Measurements from ENCODE around the gene ACAT1. TPM values are rescaled to one million over a fixed set of nuclear protein-coding genes. Genes with fewer than 3 reads are reported as not detected.
"Not testable (repeated sequence)": the region's sequence is repeated elsewhere in the genome, so short reads cannot be mapped to it uniquely, and the experiment has no call there.

ACAT1 gene
- total RNA-seq, 1 experiment from 2014 or later, result 134 TPM

DNA sequence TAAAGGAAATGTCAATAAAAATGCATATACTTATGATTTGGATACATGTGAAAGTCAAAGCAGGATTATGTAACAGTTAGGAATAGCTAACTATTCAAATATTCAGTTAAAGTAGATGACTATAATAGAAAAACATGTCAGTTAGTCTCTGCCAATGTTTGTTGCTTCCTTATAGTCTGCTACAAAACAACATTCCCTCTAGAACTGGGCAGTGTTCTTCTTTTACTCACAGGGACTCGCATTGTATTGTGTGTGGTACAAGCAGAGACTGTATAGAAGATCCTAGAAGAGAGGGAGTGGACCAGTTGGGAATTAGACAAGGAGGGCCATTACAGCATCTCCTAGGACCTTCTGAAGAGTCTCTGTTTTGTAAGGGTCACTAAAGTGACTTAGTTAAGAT is 10.6 kb downstream of the ACAT1 start:
- POLR2A ChIA-PET, result no interaction called here

DNA sequence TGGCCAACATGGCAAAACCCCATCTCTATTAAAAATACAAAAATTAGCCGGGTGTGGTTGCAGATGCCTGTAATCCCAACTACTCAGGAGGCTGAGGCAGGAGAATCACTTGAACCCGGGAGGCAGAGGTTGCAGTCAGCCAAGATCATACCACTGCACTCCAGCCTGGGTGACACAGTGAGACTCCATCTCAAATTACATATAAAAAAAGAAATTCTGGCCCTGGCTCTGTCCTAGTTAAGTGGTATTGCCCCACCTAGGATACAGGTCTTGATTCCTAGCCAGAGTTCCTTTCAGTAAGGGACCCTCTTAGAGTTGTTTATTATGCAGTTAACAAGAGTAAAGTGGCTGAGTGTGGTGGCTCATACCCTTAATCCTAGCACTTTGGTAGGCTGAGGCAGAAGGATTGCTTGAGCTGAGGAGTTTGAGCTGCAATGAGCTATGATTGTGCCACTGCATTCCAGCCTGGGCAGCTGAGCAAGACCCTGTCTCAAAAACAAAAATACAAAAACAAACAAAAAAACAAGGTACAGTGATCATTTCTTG is 11.7 kb downstream of the ACAT1 start:
- H3K27me3 ChIP-seq (replicated peaks; ENCODE audit: control insufficient read depth, insufficient read depth, low read length); H3K27me3 Mint-ChIP-seq (ENCODE audit: insufficient read depth, unreplicated experiment); H3K9me3 ChIP-seq; H3K4me3 Mint-ChIP-seq (ENCODE audit: unreplicated experiment); intact Hi-C loops (cut with micrococcal nuclease; ENCODE audit: unreplicated experiment); DNase-seq; H3K4me1 Mint-ChIP-seq (ENCODE audit: low read depth, unreplicated experiment); H3K36me3 ChIP-seq (ENCODE audit: control insufficient read depth, insufficient read depth, low read length); H3K4me3 ChIP-seq (ENCODE audit: low read depth, low read length); BruUV-seq (replicated peaks); H3K27ac Mint-ChIP-seq (ENCODE audit: unreplicated experiment); H3K9me3 Mint-ChIP-seq (ENCODE audit: unreplicated experiment); H3K4me1 ChIP-seq; POLR2A ChIA-PET: not testable (repeated sequence)
- H3K36me3 Mint-ChIP-seq (ENCODE audit: insufficient read depth, unreplicated experiment), result peaks cover 33% of the 10 kb centered on the region
- CTCF ChIA-PET, result interaction anchor here (0.6 kb wide), 1 partner anchor 133 kb away, joined by 4 read pairs; no protein-coding TSS in a partner anchor

More for the DNA sequence above, 10.6 kb downstream of the ACAT1 start:
- Mint-ChIP-seq H3K9me3 (ENCODE audit: unreplicated experiment) (no peaks in the 10 kb centered on the region), H3K4me3 (ENCODE audit: unreplicated experiment) (no peak overlapping the region), H3K4me1 (ENCODE audit: low read depth, unreplicated experiment) (no peaks in the 10 kb centered on the region), H3K36me3 (ENCODE audit: insufficient read depth, unreplicated experiment) (peaks cover 36% of the 10 kb centered on the region), H3K27ac (ENCODE audit: unreplicated experiment) (no peak overlapping the region), H3K27me3 (ENCODE audit: insufficient read depth, unreplicated experiment) (no peaks in the 10 kb centered on the region)
- H3K27me3 ChIP-seq (replicated peaks; ENCODE audit: control insufficient read depth, insufficient read depth, low read length), result no peaks in the 10 kb centered on the region
- no peaks in the 10 kb centered on the region for H3K4me1 ChIP-seq
- TF ChIP-seq, protein P1, sequence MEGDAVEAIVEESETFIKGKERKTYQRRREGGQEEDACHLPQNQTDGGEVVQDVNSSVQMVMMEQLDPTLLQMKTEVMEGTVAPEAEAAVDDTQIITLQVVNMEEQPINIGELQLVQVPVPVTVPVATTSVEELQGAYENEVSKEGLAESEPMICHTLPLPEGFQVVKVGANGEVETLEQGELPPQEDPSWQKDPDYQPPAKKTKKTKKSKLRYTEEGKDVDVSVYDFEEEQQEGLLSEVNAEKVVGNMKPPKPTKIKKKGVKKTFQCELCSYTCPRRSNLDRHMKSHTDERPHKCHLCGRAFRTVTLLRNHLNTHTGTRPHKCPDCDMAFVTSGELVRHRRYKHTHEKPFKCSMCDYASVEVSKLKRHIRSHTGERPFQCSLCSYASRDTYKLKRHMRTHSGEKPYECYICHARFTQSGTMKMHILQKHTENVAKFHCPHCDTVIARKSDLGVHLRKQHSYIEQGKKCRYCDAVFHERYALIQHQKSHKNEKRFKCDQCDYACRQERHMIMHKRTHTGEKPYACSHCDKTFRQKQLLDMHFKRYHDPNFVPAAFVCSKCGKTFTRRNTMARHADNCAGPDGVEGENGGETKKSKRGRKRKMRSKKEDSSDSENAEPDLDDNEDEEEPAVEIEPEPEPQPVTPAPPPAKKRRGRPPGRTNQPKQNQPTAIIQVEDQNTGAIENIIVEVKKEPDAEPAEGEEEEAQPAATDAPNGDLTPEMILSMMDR (IDR thresholded peaks at IDR 0.05; ENCODE audit: insufficient read depth in 1 of 2, low read depth in 1 of 2, low read length in 1 of 2, severe bottlenecking in 1 of 2, unreplicated experiment in 1 of 2), result no peak
- no peak overlapping the region for H3K4me3 ChIP-seq (ENCODE audit: low read depth, low read length)
- intact Hi-C loops (cut with micrococcal nuclease; ENCODE audit: unreplicated experiment), result no loop called here
- CTCF ChIA-PET, result no interaction called here
- BruUV-seq (replicated peaks), result no TSS peak
- H3K9me3 ChIP-seq, result no peaks in the 10 kb centered on the region
- no peak for DNase-seq
- peaks cover 2% of the 10 kb centered on the region; the same call in 1 of the 2 replicates for H3K36me3 ChIP-seq (ENCODE audit: control insufficient read depth, insufficient read depth, low read length)

DNA sequence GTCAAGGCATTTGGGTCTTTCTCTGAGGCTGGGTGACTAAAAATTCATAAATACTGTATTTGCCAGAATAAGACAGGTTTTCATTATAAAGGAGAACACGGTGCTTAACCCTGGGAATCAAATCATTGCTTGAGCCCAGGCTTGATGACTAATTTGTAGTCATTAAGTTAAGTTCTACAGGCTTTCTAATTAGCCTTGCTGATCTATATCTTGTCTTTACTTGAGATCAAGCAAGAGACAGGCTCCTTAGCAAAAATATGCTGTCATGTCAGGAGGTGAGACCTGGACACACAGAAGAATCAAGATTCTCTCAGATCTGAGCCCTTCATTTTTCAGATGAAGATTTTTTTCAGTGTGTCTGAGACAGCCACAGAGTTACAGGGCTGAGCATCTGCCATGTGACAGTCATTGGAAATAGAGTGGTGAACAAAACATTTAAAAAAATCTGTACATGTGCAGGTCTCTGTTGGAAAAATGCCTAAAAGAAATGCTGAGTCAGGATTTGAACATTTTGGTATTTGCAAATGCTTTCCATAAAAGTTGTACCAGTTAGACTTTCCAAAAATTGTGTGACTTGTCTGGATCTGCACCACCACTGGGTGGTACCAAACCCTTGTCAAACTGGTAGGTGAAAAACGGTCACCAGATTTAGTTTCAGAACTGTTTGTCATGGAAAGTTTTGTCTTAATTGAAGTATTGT is 14.6 kb downstream of the ACAT1 start:
- ChIA-PET CTCF (interaction anchor here (0.7 kb wide), 1 partner anchor 17 kb away, joined by 4 read pairs; no protein-coding TSS in a partner anchor), POLR2A (no interaction called here)
- Histone ChIP-seq H3K36me3 (ENCODE audit: control insufficient read depth, insufficient read depth, low read length) (peaks cover 3% of the 10 kb centered on the region; the same call in 1 of the 2 replicates), H3K4me3 (ENCODE audit: low read depth, low read length) (no peak overlapping the region), H3K4me1 (no peaks in the 10 kb centered on the region), H3K27me3 (replicated peaks; ENCODE audit: control insufficient read depth, insufficient read depth, low read length) (no peaks in the 10 kb centered on the region), H3K9me3 (no peaks in the 10 kb centered on the region)
- DNase-seq, result peak in 1 of 2 experiments; percentile 21
- TF ChIP-seq, protein P1 (IDR thresholded peaks at IDR 0.05; ENCODE audit: insufficient read depth in 1 of 2, low read depth in 1 of 2, low read length in 1 of 2, severe bottlenecking in 1 of 2, unreplicated experiment in 1 of 2), result peak in 1 of 2 experiments; percentile 37
- Mint-ChIP-seq H3K27ac (ENCODE audit: unreplicated experiment) (no peak overlapping the region), H3K4me3 (ENCODE audit: unreplicated experiment) (no peak overlapping the region), H3K9me3 (ENCODE audit: unreplicated experiment) (no peaks in the 10 kb centered on the region), H3K36me3 (ENCODE audit: insufficient read depth, unreplicated experiment) (peaks cover 44% of the 10 kb centered on the region), H3K4me1 (ENCODE audit: low read depth, unreplicated experiment) (no peaks in the 10 kb centered on the region), H3K27me3 (ENCODE audit: insufficient read depth, unreplicated experiment) (no peaks in the 10 kb centered on the region)
- BruUV-seq (replicated peaks), result no TSS peak
- intact Hi-C loops (cut with micrococcal nuclease; ENCODE audit: unreplicated experiment), result loop anchor here (1.0 kb wide), 1 partner anchor 512 kb away; no protein-coding TSS in a partner anchor

All from Caco-2 (cell line).